IPS-18c (cell line): ENCODE measurements around the gene CCSAP.
A peak's percentile ranks its signal among the peaks of the same experiment; 100 is the strongest.
"Not testable (repeated sequence)": the region's sequence is repeated elsewhere in the genome, so short reads cannot be mapped to it uniquely, and the experiment has no call there.

ENCODE experiments used
- H3K4me3 ChIP-seq: 2 replicates; pipeline ENCODE4 v1.7.0; 2013; ENCODE audit warnings: low read depth, mild to moderate bottlenecking, low read length, moderate library complexity; ENCODE audit not compliant: insufficient read depth
- H3K9me3 ChIP-seq: one replicate; pipeline ENCODE4 v1.6.1; 2013; ENCODE audit warnings: mild to moderate bottlenecking, low read length, moderate library complexity; ENCODE audit not compliant: control insufficient read depth, insufficient read depth

CCSAP gene

DNA sequence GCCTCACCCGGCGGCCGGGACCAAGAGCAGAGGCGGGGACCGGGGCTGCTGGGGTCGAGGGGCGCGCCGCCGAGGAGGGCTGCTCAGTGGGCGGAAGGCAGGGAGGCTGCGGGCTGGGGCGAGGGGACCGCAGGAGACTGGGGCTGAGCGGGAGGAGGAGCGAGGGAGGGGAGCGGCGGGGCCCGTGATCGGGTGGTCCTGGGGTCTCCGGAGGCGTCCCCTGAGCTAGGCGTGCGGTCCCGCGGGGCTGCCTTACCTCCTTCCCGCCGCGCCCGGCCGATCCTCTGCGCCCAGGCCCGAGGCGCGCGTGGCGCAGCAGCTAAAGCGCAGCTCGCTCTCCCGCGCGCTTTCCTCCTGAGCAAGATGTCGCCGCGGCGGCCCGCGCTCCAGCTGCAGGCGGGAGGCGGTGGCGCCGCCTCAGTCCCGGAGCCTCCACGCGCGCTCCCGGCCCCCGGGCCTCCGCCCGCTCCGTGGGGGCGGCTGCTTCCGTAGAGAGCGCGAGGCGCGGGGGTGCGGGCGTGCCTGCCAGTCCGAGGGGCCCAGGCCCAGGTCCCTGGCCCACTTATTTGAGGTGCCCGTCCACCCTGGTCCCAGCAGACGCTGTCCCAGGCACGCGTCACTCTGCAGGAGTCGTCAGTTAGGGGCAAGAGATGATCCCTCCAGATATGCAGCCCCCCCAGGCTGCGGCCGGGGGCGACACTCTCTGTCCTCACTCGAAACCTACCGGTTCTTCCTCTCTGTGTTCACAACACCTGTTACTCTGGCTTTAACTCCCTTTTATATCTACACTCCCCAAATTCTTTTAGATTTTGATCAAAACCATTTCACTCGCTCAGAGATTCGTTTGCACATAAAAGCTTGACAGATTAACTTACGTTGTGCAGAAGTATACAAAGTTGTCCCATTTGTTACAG lies at the start of gene CCSAP:
Gene CCSAP, minus strand, starts transcription at position 392 of the 914 bp plus-strand sequence. CDS start 582 bp downstream, outside the sequence.
- H3K4me3 ChIP-seq = peak within 1 kb of the TSS; percentile 77
- H3K9me3 ChIP-seq = no peaks in the 10 kb centered on the region

GRCh38 chr1:229390130-229390529 lies 47.3 kb upstream of the CCSAP start:
- Histone ChIP-seq H3K4me3 (no peak overlapping the region), H3K9me3 (peaks cover 5% of the 10 kb centered on the region)

DNA sequence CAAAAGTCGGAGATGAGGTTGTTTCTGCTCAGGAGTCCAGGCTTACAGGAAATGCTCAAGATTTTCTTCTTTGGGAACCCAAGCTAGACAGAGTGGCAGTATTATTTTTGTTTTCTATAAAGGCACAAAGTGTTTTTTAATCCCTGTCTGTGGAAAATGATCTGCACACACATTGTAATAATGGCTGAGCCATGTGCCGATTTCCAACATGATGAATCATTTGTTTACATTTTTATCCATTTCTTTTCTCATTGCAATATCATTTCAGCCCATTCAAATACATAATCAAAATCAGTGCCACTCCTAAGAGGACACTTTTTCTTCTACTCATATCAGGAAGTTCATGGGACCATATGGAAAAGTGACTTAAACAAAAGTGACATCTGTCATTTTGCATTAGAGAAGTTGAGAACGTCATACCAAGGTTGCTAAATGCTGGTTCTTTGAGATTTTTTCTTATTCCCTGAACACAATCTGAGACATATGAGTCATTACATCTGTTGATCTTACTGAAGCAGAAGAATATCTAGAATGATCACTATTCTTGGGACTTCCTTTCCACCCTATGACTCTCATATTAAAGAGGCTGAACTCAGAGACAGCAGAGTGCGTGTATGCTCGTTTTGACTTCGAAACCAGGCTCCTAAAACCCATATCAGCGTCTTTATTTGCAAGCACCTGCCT lies 46.2 kb upstream of the CCSAP start:
- Histone ChIP-seq H3K9me3 (peaks cover 5% of the 10 kb centered on the region), H3K4me3 (no peak overlapping the region)

- H3K9me3 ChIP-seq = peaks cover 5% of the 10 kb centered on the region
- no peak overlapping the region for H3K4me3 ChIP-seq
Observed at GRCh38 chr1:229385853-229386456, 43.1 kb upstream of the CCSAP start.

DNA sequence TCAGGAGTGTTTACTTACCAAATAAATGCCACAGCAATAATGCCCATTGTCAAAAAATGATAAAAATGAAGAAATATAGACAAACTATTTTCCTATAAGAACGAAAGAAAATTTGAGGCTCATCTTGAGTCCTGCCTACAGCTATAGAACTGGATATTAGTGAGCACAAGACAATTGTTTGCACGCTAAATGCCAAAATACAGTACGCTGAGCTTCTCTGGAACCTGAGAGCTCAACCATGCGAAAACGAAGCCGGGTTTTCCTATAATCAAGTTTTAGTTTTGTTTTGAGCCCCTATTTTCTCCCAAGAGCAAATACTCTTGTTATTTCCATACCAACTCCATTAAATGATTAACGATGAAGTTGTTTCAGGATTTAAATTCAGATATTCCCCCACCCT lies 42.0 kb upstream of the CCSAP start:
- H3K4me3 ChIP-seq = no peak overlapping the region
- H3K9me3 ChIP-seq = peaks cover 5% of the 10 kb centered on the region

DNA sequence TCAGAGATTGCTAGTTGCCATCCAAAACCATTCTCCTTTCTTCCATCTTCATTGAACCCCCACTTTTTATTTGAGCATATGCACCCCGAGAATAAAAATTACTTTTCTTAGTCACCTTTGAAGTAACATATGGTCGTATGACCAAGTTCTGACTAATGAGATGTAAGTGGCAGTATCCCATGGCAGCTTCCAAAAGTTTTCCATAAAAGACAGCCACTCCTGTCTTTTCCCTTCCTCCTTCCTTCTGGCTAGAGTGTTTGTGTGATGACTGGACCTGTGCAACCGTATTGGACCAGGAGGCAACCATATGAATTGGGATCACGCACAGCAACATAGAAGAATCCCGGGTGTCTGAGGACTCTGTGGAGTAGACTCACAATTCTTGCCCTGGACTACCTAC lies 41.1 kb upstream of the CCSAP start:
- peaks cover 5% of the 10 kb centered on the region for H3K9me3 ChIP-seq
- no peak overlapping the region for H3K4me3 ChIP-seq

DNA sequence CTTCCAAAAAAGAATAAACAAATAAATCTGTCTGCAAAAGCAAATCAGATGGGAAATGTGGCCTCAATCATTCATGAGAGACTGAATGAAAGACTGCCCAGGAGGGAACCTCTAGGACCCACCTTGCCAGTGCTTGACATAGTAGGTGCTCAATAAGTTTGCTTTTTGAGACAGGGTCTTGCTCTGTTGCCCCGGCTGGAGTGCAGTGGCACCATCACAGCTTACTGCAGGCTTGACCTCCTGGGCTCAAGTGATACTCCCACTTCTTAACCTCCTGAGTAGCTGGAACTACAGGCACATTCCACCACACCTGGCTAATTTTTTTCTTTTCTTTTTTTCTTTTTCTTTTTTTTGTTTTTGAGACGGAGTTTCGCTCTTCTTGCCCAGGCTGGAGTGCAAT lies 40.3 kb upstream of the CCSAP start:
- no peak overlapping the region for H3K4me3 ChIP-seq
- H3K9me3 ChIP-seq = peaks cover 5% of the 10 kb centered on the region

- Histone ChIP-seq H3K4me3 (no peak overlapping the region), H3K9me3 (no peaks in the 10 kb centered on the region)
Observed at GRCh38 chr1:229381234-229381633, 38.4 kb upstream of the CCSAP start.

- Histone ChIP-seq H3K4me3 (no peak overlapping the region), H3K9me3 (no peaks in the 10 kb centered on the region)
Observed at GRCh38 chr1:229380536-229381160, 37.8 kb upstream of the CCSAP start.

GRCh38 chr1:229379846-229380245 lies 37.0 kb upstream of the CCSAP start:
- Histone ChIP-seq H3K9me3 (no peaks in the 10 kb centered on the region), H3K4me3 (peak overlapping the region; percentile 21; the same call in 1 of the 2 replicates)

DNA sequence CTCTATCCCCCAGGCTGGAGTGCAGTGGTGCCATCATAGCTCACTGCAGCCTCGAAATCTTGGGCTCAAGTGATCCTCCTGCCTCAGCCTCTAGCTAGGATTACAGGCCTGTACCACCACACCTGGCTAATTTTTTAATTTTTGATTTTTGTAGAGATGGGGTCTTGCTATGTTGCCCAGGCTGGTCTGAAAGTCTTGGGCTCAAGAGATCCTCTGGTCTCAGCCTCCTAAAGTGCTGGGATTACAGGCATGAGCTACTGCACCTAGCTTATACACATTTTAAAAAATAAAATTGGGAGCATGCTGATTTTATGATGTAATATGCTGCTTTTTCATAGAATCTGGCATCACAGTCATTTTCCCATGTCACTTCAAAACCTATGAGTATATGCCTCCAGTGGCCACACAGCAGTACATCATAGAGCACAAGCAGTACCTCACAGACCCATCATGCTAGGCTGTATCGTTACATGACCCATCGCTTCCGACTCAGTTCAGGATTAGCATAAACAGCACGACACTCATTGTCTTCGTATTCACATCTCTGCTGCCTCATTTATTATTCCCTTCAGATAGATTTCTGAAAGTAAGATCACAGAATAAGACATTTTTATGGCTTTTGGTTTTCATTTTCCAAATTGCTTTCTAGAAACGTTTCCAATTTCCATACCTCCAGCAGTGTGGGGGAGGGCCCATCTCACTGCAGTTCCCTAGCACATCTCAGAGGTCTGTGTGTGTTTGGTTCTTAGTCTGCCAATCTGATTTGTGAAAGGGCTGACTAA lies 35.9 kb upstream of the CCSAP start:
- H3K4me3 ChIP-seq = no peak overlapping the region

GRCh38 chr1:229378035-229378434 lies 35.2 kb upstream of the CCSAP start:
- not testable (repeated sequence) for H3K9me3 ChIP-seq, H3K4me3 ChIP-seq

More for the DNA sequence above, 35.9 kb upstream of the CCSAP start:
- no peaks in the 10 kb centered on the region for H3K9me3 ChIP-seq

DNA sequence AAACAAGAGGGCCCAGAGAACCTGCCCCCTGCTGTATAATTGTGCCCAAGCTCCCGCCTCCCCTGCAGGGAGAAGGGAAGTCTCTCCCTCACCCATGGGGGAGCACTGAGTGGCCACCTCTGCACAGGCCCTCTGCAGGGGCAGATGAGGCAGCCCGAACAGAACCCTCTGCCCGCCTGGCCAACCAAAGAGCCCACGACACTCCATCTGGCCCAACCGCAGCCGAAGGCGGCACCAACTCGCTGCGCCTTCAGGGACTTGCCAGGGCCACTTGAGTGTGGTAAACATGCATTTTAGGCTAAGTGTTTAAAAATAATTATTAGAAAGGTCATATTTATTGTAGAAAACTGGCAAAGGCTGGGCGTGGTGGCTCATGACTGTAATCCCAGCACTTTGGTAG lies 34.6 kb upstream of the CCSAP start:
- no peak overlapping the region for H3K4me3 ChIP-seq
- H3K9me3 ChIP-seq = no peaks in the 10 kb centered on the region

GRCh38 chr1:229376521-229376920 lies 33.7 kb upstream of the CCSAP start:
- no peaks in the 10 kb centered on the region for H3K9me3 ChIP-seq
- H3K4me3 ChIP-seq = no peak overlapping the region

GRCh38 chr1:229374485-229374884 lies 31.6 kb upstream of the CCSAP start:
- Histone ChIP-seq H3K9me3 (no peaks in the 10 kb centered on the region), H3K4me3 (no peak overlapping the region)

DNA sequence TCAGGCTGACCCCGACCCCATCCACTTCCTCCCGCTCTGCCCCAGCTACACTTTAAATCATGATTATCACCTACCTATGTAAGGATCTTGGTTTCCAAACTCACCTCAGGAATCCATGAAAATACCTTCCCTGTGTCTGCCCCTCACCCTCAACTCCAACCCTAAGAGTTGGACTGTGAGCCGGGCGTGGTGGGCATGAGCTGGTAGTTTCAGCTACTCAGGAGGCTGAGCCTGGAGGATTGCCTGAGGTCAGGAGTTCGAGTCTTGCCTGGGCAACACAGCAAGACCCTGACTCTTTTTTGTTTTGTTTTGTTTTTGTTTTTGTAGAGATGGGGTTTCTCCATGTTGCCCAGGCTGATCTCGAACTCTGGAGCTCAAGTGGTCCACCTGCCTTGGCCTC lies 30.5 kb upstream of the CCSAP start:
- H3K4me3 ChIP-seq = no peak overlapping the region
- no peaks in the 10 kb centered on the region for H3K9me3 ChIP-seq

DNA sequence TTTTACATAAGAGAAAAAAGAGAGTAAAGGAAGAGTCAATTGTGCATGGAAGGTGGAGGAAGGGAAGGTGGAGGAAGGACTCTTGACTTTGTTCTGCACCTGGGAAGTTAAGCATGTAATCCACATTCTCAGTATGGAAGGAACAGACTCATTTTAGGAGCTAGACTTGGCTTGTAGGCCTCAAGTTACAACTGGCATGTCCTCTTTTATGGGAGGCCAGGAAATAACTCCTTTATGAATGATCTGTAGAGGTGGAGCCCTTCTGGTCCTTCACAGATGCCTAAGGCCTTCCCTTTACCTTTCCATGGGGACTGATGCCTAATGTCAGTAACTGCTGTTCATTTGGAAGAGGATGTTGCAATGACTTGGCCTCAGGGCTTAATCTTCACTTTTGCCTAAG lies 29.4 kb upstream of the CCSAP start:
- no peak overlapping the region for H3K4me3 ChIP-seq

More for the DNA sequence above, 29.4 kb upstream of the CCSAP start:
- no peaks in the 10 kb centered on the region for H3K9me3 ChIP-seq
